MCF 10A (cell line): Measurements from ENCODE around the gene DYSF. TPM values are rescaled to one million over a fixed set of nuclear protein-coding genes. Genes with fewer than 3 reads are reported as not detected.

ENCODE experiments used
- BruUV-seq: library from RNA; stranded (reverse); fragments of 400-500 nt; replicated peaks from 2 replicates; lab custom pipeline; 2021; lab: Mats Ljungman, UMichigan
- CTCF ChIA-PET: fragments of 300-600 bp; sonication (Branson Sonifier 250); formaldehyde crosslinking; extraction: SDS; loops from one replicate; lab custom pipeline; 2021; ENCODE audit warnings: antibody characterized with exemption, inconsistent platforms; lab: Yijun Ruan, JAX
- POLR2A ChIA-PET: fragments of 300-600, 350-650 bp; sonication (Branson Sonifier 250); formaldehyde crosslinking; extraction: SDS; loops from one replicate; lab custom pipeline; 2020; ENCODE audit warnings: antibody characterized with exemption, inconsistent platforms; lab: Yijun Ruan, JAX
- DNase-seq: peaks from one replicate; pipeline ENCODE4 v3.0.0-alpha.2; 2018; ENCODE audit not compliant: unreplicated experiment
- H3K27ac Mint-ChIP-seq: one replicate; pipeline ENCODE4 v1.8.0; 2022; ENCODE audit warnings: mild to moderate bottlenecking, low read depth, mixed read lengths; ENCODE audit not compliant: unreplicated experiment
- H3K27me3 Mint-ChIP-seq: one replicate; pipeline ENCODE4 v1.8.0; 2022; ENCODE audit warnings: mixed read lengths; ENCODE audit not compliant: insufficient read depth, unreplicated experiment
- H3K36me3 Mint-ChIP-seq: one replicate; pipeline ENCODE4 v1.8.0; 2022; ENCODE audit warnings: mild to moderate bottlenecking, moderate library complexity, mixed read lengths; ENCODE audit not compliant: insufficient read depth, unreplicated experiment
- H3K4me1 Mint-ChIP-seq: one replicate; pipeline ENCODE4 v1.8.0; 2022; ENCODE audit warnings: mixed read lengths; ENCODE audit not compliant: insufficient read depth, unreplicated experiment
- H3K4me3 Mint-ChIP-seq: one replicate; pipeline ENCODE4 v1.8.0; 2022; ENCODE audit warnings: mild to moderate bottlenecking, moderate library complexity, mixed read lengths; ENCODE audit not compliant: unreplicated experiment
- H3K9me3 Mint-ChIP-seq: one replicate; pipeline ENCODE4 v1.8.0; 2022; ENCODE audit warnings: mixed read lengths; ENCODE audit not compliant: unreplicated experiment
- intact Hi-C: fragments of 100-400 bp; cut with micrococcal nuclease; formaldehyde crosslinking; loops from 2 replicates; pipeline ENCODE4 v1.14.1; 2022
- total RNA-seq: library from RNA; stranded (reverse); gene quantifications from 2 replicates; pipeline ENCODE4 v1.2.3, GENCODE V29; 2022
- TF ChIP-seq, protein P1 (sequence below): fragments of 200-600 bp; IDR thresholded peaks from one replicate; pipeline ENCODE4 v1.8.0; 2022; ENCODE audit warnings: antibody characterized with exemption, mild to moderate bottlenecking; ENCODE audit not compliant: unreplicated experiment

The DYSF gene
- total RNA-seq, 1 experiment from 2014 or later: 2.0 TPM

DNA sequence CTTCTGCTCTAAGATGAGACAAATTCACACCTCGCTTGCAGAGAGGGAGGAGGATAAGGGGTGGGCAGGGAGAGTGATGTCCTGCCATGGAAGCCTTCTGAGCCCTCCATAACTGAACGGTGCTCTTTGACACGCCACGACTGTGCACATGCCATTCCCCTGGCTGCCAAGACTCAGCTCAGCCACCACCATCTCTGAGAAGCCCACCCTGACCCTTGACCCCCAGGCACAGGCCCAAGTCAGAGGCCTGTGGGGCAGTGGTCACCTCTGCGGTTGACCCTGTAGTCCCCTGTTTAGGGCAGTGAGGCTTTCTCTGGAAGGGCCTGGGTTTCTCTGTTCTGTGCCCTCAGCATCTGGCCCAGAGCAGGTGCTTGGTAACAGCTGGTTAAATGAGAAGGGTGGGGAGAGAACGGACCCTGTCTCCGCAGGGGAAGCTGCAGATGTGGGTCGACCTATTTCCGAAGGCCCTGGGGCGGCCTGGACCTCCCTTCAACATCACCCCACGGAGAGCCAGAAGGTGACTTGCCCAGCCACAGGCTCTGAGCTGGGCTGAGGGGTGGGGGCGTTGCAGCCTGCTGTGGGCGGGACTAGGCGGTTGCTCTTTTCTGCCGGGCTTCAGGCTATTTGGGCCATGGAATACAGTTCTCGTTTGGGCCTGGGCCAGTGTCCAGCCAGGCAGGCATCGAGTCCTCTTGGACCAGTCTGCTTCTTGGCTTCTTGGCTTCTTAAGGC is 215.1 kb downstream of the DYSF start:
- TF ChIP-seq, protein P1, sequence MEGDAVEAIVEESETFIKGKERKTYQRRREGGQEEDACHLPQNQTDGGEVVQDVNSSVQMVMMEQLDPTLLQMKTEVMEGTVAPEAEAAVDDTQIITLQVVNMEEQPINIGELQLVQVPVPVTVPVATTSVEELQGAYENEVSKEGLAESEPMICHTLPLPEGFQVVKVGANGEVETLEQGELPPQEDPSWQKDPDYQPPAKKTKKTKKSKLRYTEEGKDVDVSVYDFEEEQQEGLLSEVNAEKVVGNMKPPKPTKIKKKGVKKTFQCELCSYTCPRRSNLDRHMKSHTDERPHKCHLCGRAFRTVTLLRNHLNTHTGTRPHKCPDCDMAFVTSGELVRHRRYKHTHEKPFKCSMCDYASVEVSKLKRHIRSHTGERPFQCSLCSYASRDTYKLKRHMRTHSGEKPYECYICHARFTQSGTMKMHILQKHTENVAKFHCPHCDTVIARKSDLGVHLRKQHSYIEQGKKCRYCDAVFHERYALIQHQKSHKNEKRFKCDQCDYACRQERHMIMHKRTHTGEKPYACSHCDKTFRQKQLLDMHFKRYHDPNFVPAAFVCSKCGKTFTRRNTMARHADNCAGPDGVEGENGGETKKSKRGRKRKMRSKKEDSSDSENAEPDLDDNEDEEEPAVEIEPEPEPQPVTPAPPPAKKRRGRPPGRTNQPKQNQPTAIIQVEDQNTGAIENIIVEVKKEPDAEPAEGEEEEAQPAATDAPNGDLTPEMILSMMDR: no peak
- Mint-ChIP-seq H3K36me3 (no peaks in the 10 kb centered on the region), H3K4me3 (no peak overlapping the region), H3K9me3 (no peaks in the 10 kb centered on the region), H3K27ac (no peak overlapping the region), H3K4me1 (no peaks in the 10 kb centered on the region), H3K27me3 (peaks cover 11% of the 10 kb centered on the region)
- BruUV-seq: no TSS peak
- CTCF ChIA-PET: no interaction called here
- intact Hi-C loops: no loop called here
- no peak for DNase-seq
- POLR2A ChIA-PET: no interaction called here

DNA sequence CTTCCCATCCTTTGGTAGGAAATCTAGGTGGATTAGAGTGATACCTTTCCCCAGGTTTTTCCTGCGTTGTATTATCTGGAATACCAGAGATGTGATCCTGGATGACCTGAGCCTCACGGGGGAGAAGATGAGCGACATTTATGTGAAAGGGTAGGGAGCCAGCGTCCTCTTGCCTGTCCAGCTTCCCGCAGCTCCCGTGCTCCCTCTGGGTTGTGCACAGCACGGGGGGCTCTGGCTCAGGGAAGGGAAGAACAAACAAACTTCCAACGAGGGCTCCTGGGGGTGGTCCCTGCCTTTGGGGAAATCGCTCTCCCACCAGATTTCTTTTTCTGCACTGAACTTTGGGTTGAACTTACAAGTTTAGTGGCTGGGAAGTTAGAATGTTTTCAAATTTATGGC is 215.7 kb downstream of the DYSF start:
- Mint-ChIP-seq H3K9me3 (no peaks in the 10 kb centered on the region), H3K4me1 (no peaks in the 10 kb centered on the region), H3K4me3 (no peak overlapping the region), H3K27ac (no peak overlapping the region), H3K36me3 (no peaks in the 10 kb centered on the region), H3K27me3 (peaks cover 11% of the 10 kb centered on the region)
- ChIA-PET CTCF (no interaction called here), POLR2A (no interaction called here)
- no TSS peak for BruUV-seq
- intact Hi-C loops: no loop called here
- TF ChIP-seq, protein P1: no peak
- DNase-seq: no peak

DNA sequence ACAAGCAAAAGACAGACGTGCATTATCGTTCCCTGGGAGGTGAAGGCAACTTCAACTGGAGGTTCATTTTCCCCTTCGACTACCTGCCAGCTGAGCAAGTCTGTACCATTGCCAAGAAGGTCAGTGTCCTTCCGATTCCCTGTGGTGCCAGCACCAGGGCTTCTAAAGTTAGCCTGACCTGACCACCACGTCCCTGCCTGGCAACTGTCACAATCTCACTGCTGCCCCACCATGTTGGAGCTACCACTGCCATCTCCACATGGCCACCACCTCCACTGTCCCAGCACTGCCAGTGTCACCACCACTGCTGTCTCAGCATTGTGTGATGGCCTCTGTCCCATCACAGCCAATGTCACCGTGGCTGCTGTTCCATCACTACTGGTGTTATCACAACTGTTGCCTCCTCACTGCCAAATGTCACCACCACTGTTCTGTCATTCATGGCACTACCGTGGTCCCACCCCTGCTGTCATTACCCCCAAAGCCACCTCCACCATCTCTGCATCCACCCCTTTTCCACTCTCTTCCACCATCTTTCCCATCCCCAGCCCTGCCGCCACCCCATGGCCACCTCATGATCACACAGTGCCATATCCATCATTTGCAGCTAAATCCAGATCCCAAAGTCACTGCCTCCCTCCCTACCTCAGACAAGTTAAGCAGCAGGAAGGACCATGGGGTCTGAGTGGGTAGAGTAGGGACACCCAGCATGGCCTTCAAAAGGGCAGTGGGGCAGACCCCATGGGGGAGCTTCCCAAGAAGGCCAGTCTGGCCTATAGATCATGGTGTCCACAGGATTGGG is 216.5 kb downstream of the DYSF start:
- POLR2A ChIA-PET: no interaction called here
- TF ChIP-seq, protein P1: no peak
- CTCF ChIA-PET: no interaction called here
- no peaks in the 10 kb centered on the region for H3K9me3 Mint-ChIP-seq
- H3K4me1 Mint-ChIP-seq: no peaks in the 10 kb centered on the region
- intact Hi-C loops: no loop called here
- H3K27ac Mint-ChIP-seq: no peak overlapping the region
- H3K4me3 Mint-ChIP-seq: no peak overlapping the region
- H3K36me3 Mint-ChIP-seq: no peaks in the 10 kb centered on the region
- DNase-seq: no peak
- no TSS peak for BruUV-seq
- peaks cover 11% of the 10 kb centered on the region for H3K27me3 Mint-ChIP-seq

DNA sequence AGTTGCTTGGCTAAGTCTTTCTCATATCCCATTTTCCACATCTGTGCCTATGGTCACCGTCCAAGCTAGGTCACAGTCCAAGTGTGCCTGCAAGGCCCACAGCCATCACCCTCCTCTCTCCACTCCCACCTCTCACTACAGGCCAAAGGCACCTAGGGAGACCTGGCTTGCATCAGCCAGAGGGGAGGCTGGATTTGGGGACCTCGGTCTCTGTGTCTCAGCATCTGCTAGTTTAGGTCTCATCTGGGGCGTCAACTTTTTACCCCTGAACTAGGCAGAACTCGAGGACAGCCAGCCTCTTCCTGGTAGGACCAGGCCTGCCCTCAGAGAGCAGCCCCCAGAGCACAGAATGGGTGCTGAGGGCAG is 217.1 kb downstream of the DYSF start:
- no peaks in the 10 kb centered on the region for H3K4me1 Mint-ChIP-seq
- ChIA-PET POLR2A (no interaction called here), CTCF (no interaction called here)
- H3K27ac Mint-ChIP-seq: no peak overlapping the region
- TF ChIP-seq, protein P1: no peak
- H3K27me3 Mint-ChIP-seq: peaks cover 11% of the 10 kb centered on the region
- no peaks in the 10 kb centered on the region for H3K9me3 Mint-ChIP-seq
- no peak overlapping the region for H3K4me3 Mint-ChIP-seq
- no peaks in the 10 kb centered on the region for H3K36me3 Mint-ChIP-seq
- intact Hi-C loops: no loop called here
- DNase-seq: no peak
- no TSS peak for BruUV-seq
